Body of pancreas (tissue), 4 donors: ENCODE measurements around the gene CTTNBP2NL. TPM values are rescaled to one million over a fixed set of nuclear protein-coding genes. Genes with fewer than 3 reads are reported as not detected.
"Not testable (repeated sequence)": the region's sequence is repeated elsewhere in the genome, so short reads cannot be mapped to it uniquely, and the experiment has no call there.

Experiments
- ATAC-seq: fragments of 150-250 bp; one replicate; pipeline ENCODE4 v1.9.1; 2016
- DNase-seq, 4 donors: peaks; one replicate each; pipeline ENCODE4 v3.0.0-alpha.2; 2019
- H3K27ac ChIP-seq, 4 donors: fragments of 200-600 bp; sonication (generic); 1 replicate in 3 of 4; 2 replicates in 1 of 4; pipeline versions ENCODE4 v1.5.1 to v1.6.1; 2016 to 2019; ENCODE audit warnings: mild to moderate bottlenecking in 1 of 4, mixed read lengths in 1 of 4, moderate library complexity in 1 of 4
- H3K27me3 ChIP-seq, 2 donors: fragments of 200-600 bp; sonication (generic); one replicate each; pipeline ENCODE4 v1.6.0; 2016; ENCODE audit warnings: mild to moderate bottlenecking in 1 of 2
- H3K36me3 ChIP-seq, 2 donors: fragments of 200-600 bp; sonication (generic); replicated peaks in 1 of 2; 2 replicates each; pipeline ENCODE4 v1.5.1; 2016; ENCODE audit warnings: low read depth in 2 of 2; ENCODE audit not compliant: insufficient read depth in 1 of 2
- H3K4me1 ChIP-seq: fragments of 200-600 bp; sonication (generic); one replicate; pipeline ENCODE4 v1.6.0; 2016
- H3K4me3 ChIP-seq, 2 donors: fragments of 200-600 bp; sonication (generic); 1 replicate in 1 of 2; 2 replicates in 1 of 2; pipeline ENCODE4 v1.5.1; 2016 to 2019
- H3K9me3 ChIP-seq, 3 donors: fragments of 200-600 bp; sonication (generic); 1 replicate in 2 of 3; 2 replicates in 1 of 3; pipeline ENCODE4 v1.5.1; 2016
- CTCF ChIP-seq, 7 experiments: fragments of 450-650 bp in 4 of 7; fragments of 200-600 bp in 3 of 7; sonication (generic) in 3 of 7; IDR thresholded peaks; one replicate each; pipeline ENCODE4 v1.5.1; 2016 to 2019; ENCODE audit warnings: antibody characterized with exemption in 7 of 7
- POLR2A ChIP-seq, 3 donors: fragments of 450-650 bp; IDR thresholded peaks; one replicate each; pipeline ENCODE4 v1.6.1; 2016; ENCODE audit warnings: antibody characterized with exemption in 3 of 3, mild to moderate bottlenecking in 2 of 3
- WGBS, 2 donors: methylation state at CpG; one replicate each; pipeline ENCODE4 v1.1.5; 2017; 5-methylcytosine and 5-hydroxymethylcytosine counted together
- intact Hi-C: fragments of 100-400 bp; cut with DNase I; formaldehyde crosslinking; loops from one replicate; pipeline ENCODE4 v1.15.1; 2023
- total RNA-seq, 2 donors: library from RNA; depleted of rRNA; stranded (reverse); fragments of >200 nt; gene quantifications; one replicate each; pipeline ENCODE4 v1.1.0, GENCODE V29; 2016

Gene CTTNBP2NL
- total RNA-seq, 2 donors from 2014 or later, result 8.6 to 15.2 TPM

GRCh38 chr1:112399456-112399855 lies 3.4 kb downstream of the CTTNBP2NL start:
- no peaks in the 10 kb centered on the region for H3K36me3 ChIP-seq
- no peak overlapping the region for H3K4me3 ChIP-seq
- TF ChIP-seq POLR2A (IDR thresholded peaks at IDR 0.05) (no peak), CTCF (IDR thresholded peaks at IDR 0.05) (no peak)
- H3K27me3 ChIP-seq, result no peaks in the 10 kb centered on the region
- H3K27ac ChIP-seq, result no peak overlapping the region
- intact Hi-C loops, result no loop called here
- DNase-seq, result no peak
- peaks cover 50% of the 10 kb centered on the region for H3K4me1 ChIP-seq
- no peaks in the 10 kb centered on the region for H3K9me3 ChIP-seq
- no peak for ATAC-seq
- WGBS, 2 donors, result 82 to 90% methylated on average over 4 of the region's 4 CpGs

GRCh38 chr1:112400706-112401105 lies 4.7 kb downstream of the CTTNBP2NL start:
- not testable (repeated sequence) for H3K27ac ChIP-seq, H3K27me3 ChIP-seq, ATAC-seq, H3K9me3 ChIP-seq, DNase-seq, H3K4me3 ChIP-seq, H3K36me3 ChIP-seq
- 87 to 92% methylated on average over 6 of the region's 6 CpGs for WGBS, 2 donors
- peaks cover 40% of the 10 kb centered on the region for H3K4me1 ChIP-seq
- intact Hi-C loops, result loop anchor here (5.0 kb wide), 1 partner anchor 57 kb away; no protein-coding TSS in a partner anchor

- Histone ChIP-seq H3K9me3 (no peaks in the 10 kb centered on the region), H3K4me1 (peaks cover 33% of the 10 kb centered on the region), H3K27ac (no peak overlapping the region), H3K27me3 (no peaks in the 10 kb centered on the region), H3K4me3 (no peak overlapping the region), H3K36me3 (no peaks in the 10 kb centered on the region)
- intact Hi-C loops, result loop anchor here (5.0 kb wide), 1 partner anchor 54 kb away; no protein-coding TSS in a partner anchor
- no peak for ATAC-seq
- TF ChIP-seq CTCF (IDR thresholded peaks at IDR 0.05) (no peak), POLR2A (IDR thresholded peaks at IDR 0.05) (no peak)
- no peak for DNase-seq
- WGBS, 2 donors, result 80 to 85% methylated on average over 5 of the region's 5 CpGs
These were observed 6.9 kb downstream of the CTTNBP2NL start for GRCh38 chr1:112402682-112403643.

- TF ChIP-seq CTCF (IDR thresholded peaks at IDR 0.05) (no peak), POLR2A (IDR thresholded peaks at IDR 0.05) (no peak)
- DNase-seq, result no peak
These were observed 10.8 kb downstream of the CTTNBP2NL start for GRCh38 chr1:112406771-112407170.

GRCh38 chr1:112409414-112409813 lies 13.4 kb downstream of the CTTNBP2NL start:
- DNase-seq, result no peak

More at GRCh38 chr1:112406771-112407170, 10.8 kb downstream of the CTTNBP2NL start:
- Histone ChIP-seq H3K27me3 (no peaks in the 10 kb centered on the region), H3K4me1 (peaks cover 8% of the 10 kb centered on the region), H3K4me3 (no peak overlapping the region), H3K9me3 (no peaks in the 10 kb centered on the region), H3K27ac (no peak overlapping the region), H3K36me3 (no peaks in the 10 kb centered on the region)
- WGBS, 2 donors, result 72 to 79% methylated on average over 1 of the region's 1 CpG
- ATAC-seq, result no peak
- intact Hi-C loops, result no loop called here

More at GRCh38 chr1:112409414-112409813, 13.4 kb downstream of the CTTNBP2NL start:
- WGBS, 2 donors, result 95 to 97% methylated on average over 2 of the region's 2 CpGs
- H3K27me3 ChIP-seq, result no peaks in the 10 kb centered on the region
- no peak overlapping the region for H3K27ac ChIP-seq
- H3K36me3 ChIP-seq, result no peaks in the 10 kb centered on the region
- peaks cover 8% of the 10 kb centered on the region for H3K4me1 ChIP-seq
- no peak overlapping the region for H3K4me3 ChIP-seq
- ATAC-seq, result no peak
- no peak for TF ChIP-seq POLR2A (IDR thresholded peaks at IDR 0.05)
- TF ChIP-seq CTCF (IDR thresholded peaks at IDR 0.05), result no peak
- H3K9me3 ChIP-seq, result no peaks in the 10 kb centered on the region
- intact Hi-C loops, result no loop called here
